M059J (cell line): ENCODE results near the gene PLEKHN1. TPM values are rescaled to one million over a fixed set of nuclear protein-coding genes. Genes with fewer than 3 reads are reported as not detected.
"Not testable (repeated sequence)": the region's sequence is repeated elsewhere in the genome, so short reads cannot be mapped to it uniquely, and the experiment has no call there.

ENCODE experiments used
- DNase-seq: peaks from one replicate; pipeline ENCODE4 v3.0.0-alpha.2; 2012; ENCODE audit warnings: low read depth
- total RNA-seq: library from RNA; depleted of rRNA; stranded (reverse); fragments of >200 nt; shearing (Covaris generic); gene quantifications from 2 replicates; pipeline ENCODE4 v1.2.3, GENCODE V29; 2014

The PLEKHN1 gene
- total RNA-seq, 1 experiment from 2014 or later = 4.5 TPM

- DNase-seq = not testable (repeated sequence)
Measured at GRCh38 chr1:1012736-1013104, 46.4 kb downstream of the PLEKHN1 start.

- peak; percentile 97 for DNase-seq
Measured at GRCh38 chr1:1013105-1013921, 47.0 kb downstream of the PLEKHN1 start, which contains the start of gene ISG15. Gene ISG15, plus strand, starts transcription at chr1:1013497. Its CDS starts 77 bp downstream, at chr1:1013574.

- no peak for DNase-seq
Measured at GRCh38 chr1:1013922-1014648, 47.8 kb downstream of the PLEKHN1 start.

GRCh38 chr1:1014799-1015681 lies 48.8 kb downstream of the PLEKHN1 start:
- DNase-seq = peak; percentile 55

GRCh38 chr1:1017397-1018320 lies 51.4 kb downstream of the PLEKHN1 start:
- peak; percentile 53 for DNase-seq

- not testable (repeated sequence) for DNase-seq
Measured at GRCh38 chr1:1018321-1018685, 52.0 kb downstream of the PLEKHN1 start.

- DNase-seq = peak; percentile 83
Measured at GRCh38 chr1:1019122-1019999, 53.1 kb downstream of the PLEKHN1 start.

GRCh38 chr1:1020000-1020404 lies 53.7 kb downstream of the PLEKHN1 start, which contains the start of gene AGRN:
Gene AGRN, plus strand, starts transcription at chr1:1020120. Its CDS starts 53 bp downstream, at chr1:1020173.
- DNase-seq = peak; percentile 35

- DNase-seq = peak; percentile 46
Measured at GRCh38 chr1:1020415-1021009, 54.2 kb downstream of the PLEKHN1 start.

DNA sequence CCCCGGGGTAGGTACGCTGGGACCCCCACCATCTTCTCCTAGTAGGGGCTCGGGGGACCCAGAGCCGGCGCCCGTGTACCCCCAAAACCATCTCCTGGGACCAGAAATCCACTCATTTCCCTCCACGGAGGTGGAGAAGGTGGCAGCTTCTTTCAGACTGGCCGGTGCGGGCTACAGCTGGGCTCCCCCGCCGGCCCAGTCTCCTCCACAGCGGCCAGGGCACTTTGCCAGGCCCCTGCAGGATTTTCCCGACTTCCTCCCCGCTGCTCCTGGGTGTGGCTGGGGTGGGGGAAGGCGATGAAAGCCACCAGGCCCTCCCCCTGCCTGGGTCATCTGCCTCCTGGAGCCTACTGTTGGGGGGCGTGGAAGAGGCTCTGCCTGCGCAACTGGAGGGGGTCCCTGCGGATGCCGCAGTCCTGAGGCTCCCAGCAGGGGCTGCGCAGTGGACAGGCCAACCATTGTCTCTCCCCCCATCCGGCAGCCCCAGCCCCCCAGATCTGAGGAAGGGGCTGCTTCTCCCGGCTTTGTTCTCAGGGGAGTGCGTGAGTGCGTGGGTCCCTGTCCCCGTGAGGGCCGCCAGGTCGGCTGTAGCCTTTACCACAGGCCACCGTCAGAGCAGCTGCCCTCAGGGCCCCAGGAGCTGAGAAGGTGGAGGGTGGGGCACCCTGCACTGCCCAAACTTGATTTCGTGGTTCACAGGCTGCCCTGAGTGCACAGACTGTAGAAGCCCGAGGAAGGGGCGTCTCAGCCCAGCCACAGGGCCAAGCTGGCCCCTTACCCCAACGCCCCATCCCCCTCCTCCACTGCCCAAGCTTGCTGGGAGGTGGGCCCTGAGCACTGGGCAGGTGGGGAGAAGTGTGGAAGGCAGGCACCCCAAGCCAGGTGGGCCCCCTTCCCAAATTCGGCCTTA lies 55.0 kb downstream of the PLEKHN1 start:
- peak; percentile 86 for DNase-seq

DNA sequence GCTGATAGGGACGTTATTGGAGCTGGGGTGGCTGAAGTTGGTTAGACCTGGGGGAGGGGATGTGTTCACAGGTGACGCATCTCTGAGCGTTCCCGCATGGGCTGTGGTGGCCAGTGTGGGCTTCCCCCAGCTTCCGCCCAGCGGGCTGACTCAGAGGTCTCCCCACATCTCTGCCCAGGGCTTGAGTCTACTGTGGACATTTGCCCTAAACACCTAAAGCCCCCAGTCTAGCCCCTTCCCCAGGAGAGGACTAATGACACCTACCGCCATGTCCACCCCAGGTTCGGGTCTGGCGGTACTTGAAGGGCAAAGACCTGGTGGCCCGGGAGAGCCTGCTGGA lies 55.6 kb downstream of the PLEKHN1 start:
- peak; percentile 90 for DNase-seq

DNA sequence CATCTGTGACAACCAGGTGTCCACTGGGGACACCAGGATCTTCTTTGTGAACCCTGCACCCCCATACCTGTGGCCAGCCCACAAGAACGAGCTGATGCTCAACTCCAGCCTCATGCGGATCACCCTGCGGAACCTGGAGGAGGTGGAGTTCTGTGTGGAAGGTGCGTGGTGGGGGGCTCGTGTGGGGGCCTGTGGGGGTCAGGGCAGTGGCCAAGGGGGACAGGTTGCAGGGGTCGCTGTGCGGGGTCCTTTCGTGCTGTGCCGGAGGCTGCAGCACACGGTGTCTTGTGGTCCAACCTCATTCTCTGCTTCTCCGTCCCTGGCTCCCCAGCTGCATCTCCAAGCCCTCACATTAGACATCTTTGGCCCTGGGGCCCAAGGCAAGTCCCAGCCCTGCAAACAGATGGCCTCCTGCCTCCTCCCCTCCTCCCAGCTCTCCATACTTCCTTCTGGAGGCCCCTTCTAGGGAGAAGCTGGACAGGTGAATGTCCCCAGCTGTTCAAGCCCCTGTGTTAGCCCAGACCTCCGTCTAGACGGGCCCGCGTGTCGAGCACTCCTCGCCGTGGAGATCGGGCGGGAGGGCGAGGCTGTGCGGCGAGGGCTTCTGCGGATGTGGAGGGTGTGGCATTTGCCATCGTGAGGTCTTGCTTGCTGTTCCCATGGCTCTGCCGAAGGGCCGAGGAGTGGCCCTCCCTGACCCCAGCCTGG lies 56.2 kb downstream of the PLEKHN1 start:
- DNase-seq = no peak

DNA sequence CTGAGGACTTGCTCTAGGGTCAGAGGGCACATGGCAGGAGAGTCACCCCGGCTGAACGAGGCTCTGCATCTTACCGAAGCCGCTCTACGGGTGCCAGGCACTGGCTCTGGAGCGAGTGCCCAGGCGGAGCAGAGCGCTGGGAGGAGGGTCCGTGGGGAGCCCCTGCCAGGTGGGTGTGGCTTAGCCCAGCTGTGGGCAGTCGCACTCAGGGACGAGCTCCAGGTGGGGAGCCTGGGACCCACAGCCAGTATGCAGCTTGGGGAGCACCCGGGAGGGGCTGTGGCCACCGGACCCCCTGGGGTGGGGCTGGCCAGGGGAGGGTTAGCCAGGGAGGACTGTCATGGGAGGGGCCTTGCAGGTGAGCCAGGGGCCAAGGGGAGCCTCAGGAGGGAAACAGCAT lies 57.4 kb downstream of the PLEKHN1 start:
- no peak for DNase-seq

GRCh38 chr1:1024149-1024770 lies 58.0 kb downstream of the PLEKHN1 start:
- no peak for DNase-seq

DNA sequence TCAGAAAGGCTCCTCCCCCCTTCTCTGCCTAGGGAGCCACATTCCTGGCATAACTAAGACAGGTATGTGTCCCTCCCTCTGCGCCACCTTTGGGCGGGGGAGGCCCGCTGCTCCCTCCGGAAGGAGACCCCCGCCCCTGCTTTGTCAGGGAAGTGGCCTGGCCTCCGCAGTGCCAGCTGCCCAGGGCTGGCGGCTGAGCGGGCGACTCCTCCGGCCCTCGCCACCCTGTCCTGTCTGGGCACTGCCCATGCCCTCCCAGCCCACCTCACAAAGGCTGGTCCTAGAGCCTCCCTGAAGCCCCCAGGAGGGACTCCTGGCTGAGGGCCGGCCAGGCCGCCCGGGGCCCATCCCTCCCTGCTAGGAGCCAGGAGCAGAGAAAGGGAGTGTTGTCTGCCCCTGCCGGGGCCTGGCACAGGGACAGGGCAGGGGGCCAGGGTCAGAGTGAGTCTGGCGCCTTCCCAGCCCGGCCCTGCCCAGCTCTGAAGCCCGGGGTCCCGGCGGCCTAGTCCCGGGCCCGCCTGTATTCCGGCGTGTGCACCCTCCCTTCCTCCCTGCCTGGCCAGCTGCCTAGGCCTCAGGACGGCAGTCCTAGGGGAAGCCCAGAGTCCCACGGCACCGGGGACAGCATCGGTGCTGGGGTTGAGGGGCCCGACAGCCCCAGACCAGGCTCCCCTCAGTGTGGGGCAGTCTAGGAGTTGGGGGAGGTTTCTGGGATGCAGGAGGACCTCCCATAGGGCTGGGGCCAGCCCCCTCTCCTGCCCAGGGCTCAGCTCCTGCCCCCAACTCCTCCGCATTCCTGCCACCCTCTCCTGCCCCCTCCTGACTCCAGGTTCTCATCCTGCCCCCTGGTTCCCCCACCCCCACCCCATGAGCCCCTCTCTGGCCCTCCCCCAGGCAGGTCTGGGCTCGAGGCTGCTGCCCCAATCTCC lies 58.8 kb downstream of the PLEKHN1 start:
- peak; percentile 80 for DNase-seq
